ENCODE results near the gene NUCB2. TPM values are rescaled to one million over a fixed set of nuclear protein-coding genes. Genes with fewer than 3 reads are reported as not detected.

NUCB2 gene
- total RNA-seq, 6 donors from 2014 or later = 24.0 to 167 (median 42.5) TPM

- Histone ChIP-seq H3K36me3 (no peaks in the 10 kb centered on the region), H3K27ac (no peak overlapping the region), H3K4me1 (peaks cover 14 to 33% (median 19%) of the 10 kb centered on the region in 4 donors), H3K4me3 (no peak overlapping the region), H3K27me3 (no peaks in the 10 kb centered on the region), H3K9me3 (no peaks in the 10 kb centered on the region)
- DNase-seq (no peak), ATAC-seq (ENCODE audit: low FRiP score in 2 of 2) (no peak)
- WGBS, 2 donors = 95 to 97% methylated on average over 7 of the region's 7 CpGs
- TF ChIP-seq POLR2AphosphoS5 (IDR thresholded peaks at IDR 0.05) (no peak), EP300 (IDR thresholded peaks at IDR 0.05) (no peak), POLR2A (IDR thresholded peaks at IDR 0.05) (no peak), CTCF (IDR thresholded peaks at IDR 0.05) (no peak)
Observed at GRCh38 chr11:17350455-17351171, 74.1 kb downstream of the NUCB2 start.

GRCh38 chr11:17351172-17351509, 74.6 kb downstream of the NUCB2 start:
- Histone ChIP-seq H3K9me3 (no peaks in the 10 kb centered on the region), H3K27ac (no peak overlapping the region), H3K4me1 (peaks cover 14 to 33% (median 19%) of the 10 kb centered on the region in 4 donors), H3K4me3 (peak overlapping the region; percentile 46 to 69 (median 55)), H3K27me3 (no peaks in the 10 kb centered on the region), H3K36me3 (no peaks in the 10 kb centered on the region)
- DNase-seq = no peak
- WGBS, 2 donors = 20 to 27% methylated on average over 12 of the region's 12 CpGs
- ATAC-seq (ENCODE audit: low FRiP score in 2 of 2) = no peak
- no peak for TF ChIP-seq EP300 (IDR thresholded peaks at IDR 0.05)
- peak in 2 of 6 experiments; percentile 6 to 23 for TF ChIP-seq CTCF (IDR thresholded peaks at IDR 0.05)

- no peaks in the 10 kb centered on the region for H3K27me3 ChIP-seq
- H3K4me1 ChIP-seq = peaks cover 14 to 33% (median 19%) of the 10 kb centered on the region in 4 donors
- ATAC-seq (ENCODE audit: low FRiP score in 2 of 2) (peak; percentile 70 to 83), DNase-seq (peak; percentile 63 to 93)
- TF ChIP-seq CTCF (IDR thresholded peaks at IDR 0.05) (no peak), POLR2AphosphoS5 (IDR thresholded peaks at IDR 0.05) (peak; percentile 16 to 52), POLR2A (IDR thresholded peaks at IDR 0.05) (peak in 1 of 4 donors; percentile 15), EP300 (IDR thresholded peaks at IDR 0.05) (no peak)
- H3K27ac ChIP-seq = peak within 1 kb of the TSS in 3 of 4 donors; percentile 4 to 45 (median 17)
- WGBS, 2 donors = 1 to 3% methylated on average over 30 to 50 of the region's 61 CpGs
- peak within 1 kb of the TSS; percentile 46 to 69 (median 55) for H3K4me3 ChIP-seq
- H3K36me3 ChIP-seq = no peaks in the 10 kb centered on the region
- H3K9me3 ChIP-seq = no peaks in the 10 kb centered on the region
Observed at GRCh38 chr11:17351510-17352176, 75.1 kb downstream of the NUCB2 start, which contains the start of gene NCR3LG1. NCR3LG1 (plus strand) TSS chr11:17351800; CDS start chr11:17351970, 170 bp downstream.

GRCh38 chr11:17352950-17353820, 76.6 kb downstream of the NUCB2 start:
- peak overlapping the region; percentile 55 to 79 (median 67) for H3K27ac ChIP-seq
- WGBS, 2 donors = 0 to 2% methylated on average over 46 to 54 of the region's 69 CpGs
- DNase-seq = peak; percentile 73 to 94
- no peaks in the 10 kb centered on the region for H3K27me3 ChIP-seq
- no peaks in the 10 kb centered on the region for H3K9me3 ChIP-seq
- H3K4me1 ChIP-seq = peaks cover 14 to 33% (median 19%) of the 10 kb centered on the region in 4 donors
- peak overlapping the region; percentile 41 to 69 (median 55) for H3K4me3 ChIP-seq
- peak; percentile 80 to 86 for ATAC-seq (ENCODE audit: low FRiP score in 2 of 2)
- TF ChIP-seq EP300 (IDR thresholded peaks at IDR 0.05) (no peak), POLR2A (IDR thresholded peaks at IDR 0.05) (peak in 2 of 4 donors; percentile 10 to 15), CTCF (IDR thresholded peaks at IDR 0.05) (no peak), POLR2AphosphoS5 (IDR thresholded peaks at IDR 0.05) (peak in 1 of 2 donors; percentile 13)
- no peaks in the 10 kb centered on the region for H3K36me3 ChIP-seq
